ENCODE measurements around the gene HBG1. TPM values are rescaled to one million over a fixed set of nuclear protein-coding genes. Genes with fewer than 3 reads are reported as not detected.
"Not testable (repeated sequence)": the region's sequence is repeated elsewhere in the genome, so short reads cannot be mapped to it uniquely, and the experiment has no call there.

Gene HBG1
- total RNA-seq, 4 donors from 2014 or later: not detected

- H3K4me3 ChIP-seq: no peak overlapping the region
- WGBS, 2 donors: 69 to 71% methylated on average over 2 of the region's 2 CpGs
- no peak for DNase-seq
- no peak for TF ChIP-seq POLR2A (IDR thresholded peaks at IDR 0.05)
- TF ChIP-seq, protein P1, sequence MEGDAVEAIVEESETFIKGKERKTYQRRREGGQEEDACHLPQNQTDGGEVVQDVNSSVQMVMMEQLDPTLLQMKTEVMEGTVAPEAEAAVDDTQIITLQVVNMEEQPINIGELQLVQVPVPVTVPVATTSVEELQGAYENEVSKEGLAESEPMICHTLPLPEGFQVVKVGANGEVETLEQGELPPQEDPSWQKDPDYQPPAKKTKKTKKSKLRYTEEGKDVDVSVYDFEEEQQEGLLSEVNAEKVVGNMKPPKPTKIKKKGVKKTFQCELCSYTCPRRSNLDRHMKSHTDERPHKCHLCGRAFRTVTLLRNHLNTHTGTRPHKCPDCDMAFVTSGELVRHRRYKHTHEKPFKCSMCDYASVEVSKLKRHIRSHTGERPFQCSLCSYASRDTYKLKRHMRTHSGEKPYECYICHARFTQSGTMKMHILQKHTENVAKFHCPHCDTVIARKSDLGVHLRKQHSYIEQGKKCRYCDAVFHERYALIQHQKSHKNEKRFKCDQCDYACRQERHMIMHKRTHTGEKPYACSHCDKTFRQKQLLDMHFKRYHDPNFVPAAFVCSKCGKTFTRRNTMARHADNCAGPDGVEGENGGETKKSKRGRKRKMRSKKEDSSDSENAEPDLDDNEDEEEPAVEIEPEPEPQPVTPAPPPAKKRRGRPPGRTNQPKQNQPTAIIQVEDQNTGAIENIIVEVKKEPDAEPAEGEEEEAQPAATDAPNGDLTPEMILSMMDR (IDR thresholded peaks at IDR 0.05): no peak
- intact Hi-C loops (cut with DNase I): no loop called here
- H3K27ac ChIP-seq: no peak overlapping the region
- H3K36me3 ChIP-seq: no peaks in the 10 kb centered on the region
- no peaks in the 10 kb centered on the region for H3K27me3 ChIP-seq
- no peaks in the 10 kb centered on the region for H3K4me1 ChIP-seq
- no peaks in the 10 kb centered on the region for H3K9me3 ChIP-seq
Observed at GRCh38 chr11:5267033-5267563, 17.4 kb upstream of the HBG1 start.

DNA sequence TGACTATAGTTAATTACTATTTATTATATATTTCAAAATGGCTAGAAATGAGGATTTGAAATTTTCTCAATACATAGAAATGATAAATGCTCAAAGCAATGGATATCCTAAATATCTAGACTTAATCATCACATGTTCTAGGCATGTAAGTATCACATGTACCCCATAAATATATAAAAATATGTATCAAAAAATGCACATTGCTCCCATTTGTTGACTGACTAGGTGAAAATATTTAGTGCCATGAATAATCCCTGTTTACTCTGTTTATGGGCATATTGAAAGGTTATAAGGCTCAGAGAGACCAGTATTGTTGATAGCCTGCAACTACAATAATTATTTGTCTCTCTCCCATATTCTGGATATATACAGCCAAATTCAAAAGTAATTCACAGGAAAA is 17.0 kb upstream of the HBG1 start:
- Histone ChIP-seq H3K9me3 (no peaks in the 10 kb centered on the region), H3K4me1 (no peaks in the 10 kb centered on the region), H3K36me3 (no peaks in the 10 kb centered on the region), H3K4me3 (no peak overlapping the region), H3K27me3 (no peaks in the 10 kb centered on the region), H3K27ac (no peak overlapping the region)
- no peak for DNase-seq
- intact Hi-C loops (cut with DNase I): no loop called here
- no peak for TF ChIP-seq POLR2A (IDR thresholded peaks at IDR 0.05)
- TF ChIP-seq, protein P1 (IDR thresholded peaks at IDR 0.05): no peak

DNA sequence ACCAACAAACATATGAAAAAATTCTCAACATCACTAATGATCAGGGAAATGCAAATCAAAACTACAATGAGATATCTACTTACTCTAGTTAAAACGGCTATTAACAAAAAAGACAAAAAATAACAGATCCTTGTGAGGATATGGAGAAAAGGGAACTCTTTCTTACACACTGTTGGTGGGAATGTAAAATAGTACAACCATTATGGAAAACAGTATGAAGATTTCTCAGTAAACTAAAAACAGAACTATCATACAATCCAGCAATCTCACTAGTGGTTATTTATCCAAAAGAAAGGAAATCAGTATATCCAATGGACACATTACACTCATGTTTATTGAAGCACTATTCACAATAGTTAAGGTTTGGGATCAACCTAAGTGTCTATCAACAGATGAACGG is 16.2 kb upstream of the HBG1 start:
- Histone ChIP-seq H3K4me3 (no peak overlapping the region), H3K36me3 (no peaks in the 10 kb centered on the region), H3K27me3 (no peaks in the 10 kb centered on the region), H3K27ac (no peak overlapping the region), H3K9me3 (no peaks in the 10 kb centered on the region), H3K4me1 (no peaks in the 10 kb centered on the region)
- TF ChIP-seq, protein P1 (IDR thresholded peaks at IDR 0.05): no peak
- TF ChIP-seq POLR2A (IDR thresholded peaks at IDR 0.05): no peak
- DNase-seq: no peak
- WGBS, 2 donors: 57 to 58% methylated on average over 2 of the region's 2 CpGs
- intact Hi-C loops (cut with DNase I): no loop called here

DNA sequence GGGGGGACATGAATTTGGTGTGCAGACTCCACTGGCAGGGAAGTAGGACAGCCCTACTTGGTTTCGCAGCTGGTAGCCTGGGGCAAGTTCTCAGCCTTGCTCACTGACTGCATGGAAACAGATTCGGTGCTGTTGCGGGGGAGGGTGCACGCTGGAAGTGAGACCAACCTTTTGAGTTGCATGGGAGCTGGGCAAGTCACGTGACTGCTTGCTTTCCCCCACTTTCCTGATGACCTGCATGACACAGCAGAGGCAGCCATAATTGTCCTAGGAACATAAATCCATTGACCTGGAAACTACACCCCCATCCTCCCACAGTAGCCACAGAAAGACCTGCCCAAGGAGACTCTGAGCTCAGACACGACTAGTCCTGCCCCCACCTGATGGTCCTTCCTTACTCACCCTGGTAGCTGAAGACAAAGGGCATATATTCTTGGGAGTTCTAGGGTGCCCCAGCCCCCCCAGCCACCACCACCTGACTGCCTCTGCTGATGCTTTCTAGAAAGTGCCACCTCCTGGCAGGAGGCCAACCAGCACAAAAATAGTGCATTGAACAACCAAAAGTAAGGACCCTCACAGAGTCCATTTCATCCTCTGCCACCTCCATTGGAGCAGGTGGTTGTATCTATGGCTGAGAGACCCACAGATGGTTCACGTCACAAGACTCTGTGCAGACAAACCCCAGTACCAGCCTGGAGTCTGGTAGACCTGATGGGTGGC is 9.0 kb upstream of the HBG1 start:
- H3K4me3 ChIP-seq: no peak overlapping the region
- H3K27ac ChIP-seq: no peak overlapping the region
- no peaks in the 10 kb centered on the region for H3K36me3 ChIP-seq
- H3K27me3 ChIP-seq: no peaks in the 10 kb centered on the region
- H3K4me1 ChIP-seq: no peaks in the 10 kb centered on the region
- H3K9me3 ChIP-seq: no peaks in the 10 kb centered on the region
- 68 to 73% methylated on average over 6 to 7 of the region's 7 CpGs for WGBS, 2 donors
- intact Hi-C loops (cut with DNase I): no loop called here
- DNase-seq: no peak
- no peak for TF ChIP-seq POLR2A (IDR thresholded peaks at IDR 0.05)
- TF ChIP-seq, protein P1 (IDR thresholded peaks at IDR 0.05): no peak

DNA sequence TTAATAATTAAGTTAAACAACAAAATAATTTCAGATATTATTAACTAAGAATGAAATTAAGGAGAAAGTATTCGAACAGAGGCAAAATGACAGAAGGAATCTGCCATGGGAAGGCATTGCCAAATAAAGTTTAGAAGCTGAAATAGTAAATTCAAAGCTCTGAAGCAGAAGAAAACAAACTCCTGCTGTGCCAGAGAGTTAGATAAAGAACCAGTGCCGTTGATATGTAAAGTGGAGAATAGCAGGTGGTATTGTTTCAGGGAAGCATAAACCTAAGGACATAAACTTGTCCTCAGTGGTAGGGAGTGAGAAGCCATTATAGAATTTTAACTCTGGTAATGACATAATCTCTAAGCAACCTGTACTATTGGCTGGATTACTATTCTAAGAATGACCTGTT is 7.6 kb upstream of the HBG1 start:
- Histone ChIP-seq H3K36me3 (no peaks in the 10 kb centered on the region), H3K4me1 (no peaks in the 10 kb centered on the region), H3K9me3 (no peaks in the 10 kb centered on the region), H3K27me3 (no peaks in the 10 kb centered on the region), H3K27ac (no peak overlapping the region), H3K4me3 (no peak overlapping the region)
- TF ChIP-seq, protein P1 (IDR thresholded peaks at IDR 0.05): no peak
- TF ChIP-seq POLR2A (IDR thresholded peaks at IDR 0.05): no peak
- intact Hi-C loops (cut with DNase I): no loop called here
- DNase-seq: no peak
- 17 to 23% methylated on average over 2 of the region's 2 CpGs for WGBS, 2 donors

DNA sequence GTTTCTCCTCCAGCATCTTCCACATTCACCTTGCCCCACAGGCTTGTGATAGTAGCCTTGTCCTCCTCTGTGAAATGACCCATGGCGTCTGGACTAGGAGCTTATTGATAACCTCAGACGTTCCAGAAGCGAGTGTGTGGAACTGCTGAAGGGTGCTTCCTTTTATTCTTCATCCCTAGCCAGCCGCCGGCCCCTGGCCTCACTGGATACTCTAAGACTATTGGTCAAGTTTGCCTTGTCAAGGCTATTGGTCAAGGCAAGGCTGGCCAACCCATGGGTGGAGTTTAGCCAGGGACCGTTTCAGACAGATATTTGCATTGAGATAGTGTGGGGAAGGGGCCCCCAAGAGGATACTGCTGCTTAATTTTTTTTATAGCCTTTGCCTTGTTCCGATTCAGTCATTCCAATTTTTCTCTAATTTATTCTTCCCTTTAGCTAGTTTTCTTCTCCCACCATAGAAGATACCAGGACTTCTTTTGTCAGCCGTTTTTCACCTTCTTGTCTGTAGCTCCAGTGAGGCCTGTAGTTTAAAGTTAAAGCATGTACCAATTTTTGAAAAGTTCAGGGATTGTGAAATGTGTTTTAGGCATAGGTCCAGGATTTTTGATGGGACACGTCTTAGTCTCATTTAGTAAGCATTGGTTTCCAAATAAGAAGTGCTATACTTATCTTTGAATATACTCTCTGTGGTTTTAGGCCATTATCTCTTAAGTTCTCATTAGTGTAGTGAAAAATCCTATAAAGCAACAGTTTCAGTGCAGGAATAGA is 5.2 kb upstream of the HBG1 start, which contains the start of gene HBG2:
Gene HBG2, minus strand, starts transcription at position 136 of the 768 bp plus-strand sequence. Its CDS starts 53 bp downstream, at position 83.
- WGBS, 2 donors: 43 to 70% methylated on average over 4 of the region's 9 CpGs
- H3K36me3 ChIP-seq; H3K4me1 ChIP-seq; intact Hi-C loops (cut with DNase I); H3K9me3 ChIP-seq; H3K27ac ChIP-seq; H3K4me3 ChIP-seq; H3K27me3 ChIP-seq; DNase-seq: not testable (repeated sequence)

GRCh38 chr11:5254023-5254422 is 4.4 kb upstream of the HBG1 start:
- H3K27me3 ChIP-seq; intact Hi-C loops (cut with DNase I); H3K36me3 ChIP-seq; H3K4me1 ChIP-seq; DNase-seq; H3K4me3 ChIP-seq; H3K27ac ChIP-seq; H3K9me3 ChIP-seq: not testable (repeated sequence)
- 58 to 69% methylated on average over 2 of the region's 2 CpGs for WGBS, 2 donors

DNA sequence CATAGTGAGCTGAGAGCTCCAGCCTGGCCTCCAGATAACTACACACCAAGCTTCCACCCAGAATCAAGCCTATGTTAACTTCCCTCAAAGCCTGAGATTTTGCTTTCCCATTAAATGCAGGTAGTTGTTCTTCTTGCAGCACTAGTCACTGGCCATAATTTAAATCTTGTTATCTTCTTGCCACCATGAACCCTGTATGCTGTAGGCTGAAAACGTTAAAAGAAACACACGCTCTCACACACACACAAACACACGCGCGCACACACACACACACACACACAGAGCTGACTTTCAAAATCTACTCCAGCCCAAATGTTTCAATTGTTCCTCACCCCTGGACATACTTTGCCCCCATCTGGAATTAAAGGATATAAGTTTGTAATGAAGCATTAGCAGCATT is 3.8 kb upstream of the HBG1 start:
- H3K4me3 ChIP-seq; intact Hi-C loops (cut with DNase I); H3K36me3 ChIP-seq; H3K4me1 ChIP-seq; H3K27me3 ChIP-seq; DNase-seq; H3K27ac ChIP-seq; H3K9me3 ChIP-seq: not testable (repeated sequence)
- WGBS, 2 donors: 90 to 92% methylated on average over 5 of the region's 5 CpGs

Data from esophagus squamous epithelium (tissue), 5 donors.